ENCODE data around the gene CACNA2D4.

Gene CACNA2D4

DNA sequence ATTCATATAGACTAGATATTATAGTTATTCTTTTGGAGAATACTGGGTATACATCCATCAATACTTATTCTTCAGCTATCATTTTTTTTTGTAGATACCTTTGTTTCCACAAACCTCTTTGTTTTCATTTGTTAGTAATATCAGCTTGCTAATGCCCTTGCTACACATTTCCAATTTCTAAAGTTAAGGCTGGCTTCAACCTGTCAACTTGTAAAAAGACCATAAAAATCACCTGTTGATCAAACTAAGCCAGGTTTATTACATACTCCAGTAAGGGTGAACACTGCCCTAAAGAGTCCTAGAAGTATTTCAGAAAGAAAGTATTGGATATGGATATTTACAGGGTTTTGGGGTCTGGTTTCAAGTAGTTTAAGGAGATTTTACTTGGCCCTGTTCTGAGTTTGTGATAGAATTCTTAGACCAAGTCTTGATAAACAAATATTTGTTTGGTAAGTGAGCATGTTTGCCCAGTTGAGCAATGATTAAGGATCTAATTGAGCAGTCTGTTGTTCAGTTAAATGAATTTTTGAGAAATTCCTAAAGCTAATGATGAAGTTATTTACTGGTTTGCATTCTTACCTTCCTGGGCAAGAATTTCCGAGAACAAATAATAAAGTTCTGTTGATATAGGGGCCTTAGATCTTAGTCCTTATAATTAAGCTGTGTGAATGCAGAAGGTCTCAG is 150.9 kb downstream of the CACNA2D4 start:
- no peak for DNase-seq

DNA sequence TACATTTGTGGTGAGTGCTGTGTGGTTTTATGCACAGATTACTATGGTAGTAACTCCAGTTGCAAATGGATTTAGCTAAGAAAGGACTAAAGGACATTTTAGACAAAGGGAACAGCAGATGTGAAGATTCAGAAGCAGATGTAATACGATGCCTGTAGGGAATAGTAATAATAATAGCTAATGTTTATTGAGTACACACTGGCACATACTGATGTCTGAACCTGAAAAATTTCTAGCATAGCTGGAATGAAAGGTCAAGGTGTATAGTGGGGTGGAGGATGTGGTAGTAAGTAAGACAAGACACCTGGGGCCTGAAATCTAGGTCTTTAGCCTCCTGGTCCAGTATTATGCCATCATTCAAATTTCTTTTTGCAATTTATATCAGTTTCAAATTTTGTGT is 152.3 kb downstream of the CACNA2D4 start:
- DNase-seq: no peak

DNA sequence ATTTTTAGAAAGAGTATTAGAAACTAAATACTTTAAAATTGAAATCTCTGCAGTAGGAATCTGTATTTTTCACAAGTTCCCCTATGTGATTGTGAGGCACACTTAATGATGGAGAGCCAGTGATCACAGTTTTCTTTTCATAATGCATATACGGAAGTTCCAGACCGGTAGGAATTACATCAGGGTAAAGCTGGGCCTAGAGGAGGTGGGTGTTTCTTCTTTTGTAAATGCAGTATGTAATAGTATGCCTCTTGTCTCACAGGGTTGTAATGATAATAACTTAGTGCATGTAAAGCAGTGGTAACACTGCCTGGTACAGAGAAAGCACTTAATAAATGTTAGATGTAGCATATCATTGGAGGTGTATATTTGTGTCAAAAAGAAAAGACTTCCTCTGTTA is 155.3 kb downstream of the CACNA2D4 start:
- DNase-seq: no peak

DNA sequence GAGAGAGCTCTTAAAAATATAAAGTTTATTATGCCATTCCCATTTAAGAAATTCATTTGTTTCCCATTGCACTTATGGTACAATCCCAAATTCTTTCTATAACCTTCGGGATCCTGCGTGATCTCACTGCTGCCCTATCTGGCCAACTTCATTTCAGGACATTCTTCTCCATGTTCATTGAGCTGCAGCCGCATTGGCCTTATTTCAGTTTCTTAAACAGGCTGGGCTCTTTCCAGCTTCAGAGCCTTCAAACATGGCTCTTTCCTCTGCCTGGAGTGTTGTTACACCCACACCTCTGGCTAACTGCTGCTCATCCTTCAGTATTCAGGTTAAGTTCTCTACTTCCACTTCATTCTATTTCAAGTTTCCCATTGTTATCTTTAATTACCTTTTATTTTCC is 156.6 kb downstream of the CACNA2D4 start:
- no peak for DNase-seq

DNA sequence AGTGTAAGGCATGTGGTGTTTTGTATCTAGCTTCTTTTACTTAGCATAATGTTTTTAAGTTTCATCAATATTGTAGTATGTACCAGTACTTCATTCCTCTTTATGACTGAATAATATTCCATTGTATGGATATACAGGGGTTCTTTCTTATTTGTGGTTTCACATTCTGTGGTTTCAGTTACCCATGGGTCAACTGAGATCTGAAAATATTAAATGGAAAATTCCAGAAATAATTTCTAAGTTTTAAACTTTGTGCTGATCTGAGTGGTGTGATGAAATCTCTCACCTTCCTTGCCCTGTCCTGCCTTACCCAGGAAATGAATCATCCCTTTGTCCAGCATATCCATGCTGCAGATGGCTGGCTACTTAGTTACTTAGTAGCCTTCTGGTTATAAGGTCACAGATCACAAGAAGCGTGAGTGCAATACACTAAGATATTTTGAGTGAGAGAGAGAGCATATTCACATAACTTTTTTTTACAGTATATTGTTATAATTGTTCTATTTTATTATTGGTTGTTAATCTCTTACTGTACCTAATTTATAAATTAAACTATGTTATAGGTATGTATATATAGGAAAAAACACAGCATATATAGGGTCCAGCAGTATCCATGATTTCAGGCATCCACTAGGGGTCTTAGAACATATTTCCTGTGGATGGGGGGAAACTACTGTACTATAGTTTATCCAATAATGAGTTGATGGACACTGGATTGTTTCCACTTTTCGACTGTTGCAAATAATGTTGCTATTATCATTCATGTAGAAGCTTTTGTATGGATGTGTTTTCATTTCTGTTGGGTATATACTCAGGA is 157.7 kb downstream of the CACNA2D4 start:
- DNase-seq: no peak

DNA sequence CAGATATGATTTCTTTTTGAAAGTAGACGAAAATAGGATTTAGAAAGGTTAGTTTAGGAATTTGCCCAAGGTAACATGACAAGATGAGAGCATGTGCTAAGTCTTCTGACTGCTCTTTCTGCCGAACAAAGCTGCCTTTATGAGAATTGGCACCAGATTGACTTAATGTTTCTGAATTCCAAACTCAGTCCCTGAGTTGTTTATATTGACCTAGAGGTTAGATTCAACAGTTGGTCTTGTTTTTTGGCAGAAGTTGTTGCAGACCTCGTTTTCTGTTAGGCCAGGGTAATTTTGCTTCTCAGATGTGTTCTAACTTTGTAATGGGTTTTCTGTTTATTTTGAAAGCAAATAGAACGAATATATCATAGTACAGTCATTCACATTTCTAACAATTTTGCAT is 159.6 kb downstream of the CACNA2D4 start:
- DNase-seq: no peak

DNA sequence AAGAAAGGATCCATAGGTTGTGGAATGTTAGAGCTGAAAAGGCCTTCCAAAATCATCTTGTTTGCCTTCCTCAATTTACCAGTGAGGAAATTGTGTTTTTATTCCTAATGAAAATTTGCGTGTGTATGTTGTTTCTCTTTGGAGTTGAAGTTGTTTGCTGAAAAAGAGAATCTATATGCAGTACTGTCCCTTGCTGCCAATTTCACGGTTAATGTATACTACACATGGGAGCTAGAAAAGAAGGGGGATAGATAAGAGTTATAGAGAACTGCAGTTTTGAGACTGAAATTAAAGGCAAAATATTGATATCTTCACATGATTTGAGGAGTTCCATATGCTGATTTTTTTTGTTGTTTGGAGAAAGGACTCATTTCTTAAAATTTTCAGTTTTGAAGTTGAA is 160.1 kb downstream of the CACNA2D4 start:
- no peak for DNase-seq

DNA sequence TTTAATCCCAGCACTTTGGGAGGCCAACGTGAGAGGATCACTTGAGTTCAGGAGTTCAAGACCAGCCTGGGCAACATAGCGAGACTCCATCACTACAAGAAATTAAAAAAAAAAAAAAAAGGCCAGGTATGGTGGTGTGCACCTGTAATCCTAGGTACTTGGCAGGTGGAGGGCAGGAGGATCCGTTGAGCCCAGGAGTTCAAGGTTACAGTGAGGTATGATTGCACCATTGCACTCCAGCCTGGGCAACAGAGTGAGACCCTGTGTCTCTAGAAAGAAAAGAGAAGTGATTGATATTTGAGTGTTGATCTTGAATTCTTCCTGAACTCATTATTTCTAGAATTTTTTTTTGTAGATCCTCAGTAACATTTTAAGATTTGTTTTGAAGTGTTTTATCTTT is 168.2 kb downstream of the CACNA2D4 start:
- DNase-seq: no peak

DNA sequence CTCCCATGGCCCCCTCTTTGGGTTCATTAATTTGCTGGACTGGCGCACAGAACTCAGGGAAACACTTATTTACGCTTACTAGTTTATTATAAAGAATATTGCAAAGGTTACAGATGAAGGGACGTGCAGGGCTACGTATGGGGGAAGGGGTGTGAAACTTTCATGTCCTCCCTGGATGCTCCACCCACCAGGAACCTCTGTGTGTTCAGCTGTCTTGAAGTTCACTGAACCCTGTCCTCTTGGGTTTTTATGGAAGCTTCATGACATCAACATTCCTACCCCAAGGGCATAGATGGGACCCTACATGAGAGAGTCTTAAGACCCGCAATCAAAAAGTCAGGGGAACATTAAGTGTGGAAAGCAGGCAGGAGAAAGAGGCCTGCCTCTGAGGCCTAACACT is 169.4 kb downstream of the CACNA2D4 start:
- DNase-seq: no peak

DNA sequence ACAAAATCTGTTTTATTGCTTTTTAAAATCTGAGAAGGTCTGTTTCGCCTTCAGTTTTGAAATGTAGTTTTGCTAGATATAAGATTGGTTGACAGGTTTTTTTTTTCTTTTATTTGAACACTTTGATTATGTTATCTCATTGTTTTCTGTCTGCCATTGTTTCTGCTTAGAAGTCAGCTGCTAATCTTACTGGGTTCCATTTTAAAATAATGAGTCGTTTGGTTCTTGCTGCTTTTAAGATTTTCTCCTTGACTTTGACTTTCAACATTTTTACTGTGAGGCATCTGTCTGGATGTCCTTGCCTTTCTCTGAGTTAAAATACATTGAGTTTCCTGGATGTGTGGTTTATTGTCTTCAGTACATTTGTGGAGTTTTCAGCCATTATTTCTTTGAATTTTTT is 170.8 kb downstream of the CACNA2D4 start:
- DNase-seq: no peak

DNA sequence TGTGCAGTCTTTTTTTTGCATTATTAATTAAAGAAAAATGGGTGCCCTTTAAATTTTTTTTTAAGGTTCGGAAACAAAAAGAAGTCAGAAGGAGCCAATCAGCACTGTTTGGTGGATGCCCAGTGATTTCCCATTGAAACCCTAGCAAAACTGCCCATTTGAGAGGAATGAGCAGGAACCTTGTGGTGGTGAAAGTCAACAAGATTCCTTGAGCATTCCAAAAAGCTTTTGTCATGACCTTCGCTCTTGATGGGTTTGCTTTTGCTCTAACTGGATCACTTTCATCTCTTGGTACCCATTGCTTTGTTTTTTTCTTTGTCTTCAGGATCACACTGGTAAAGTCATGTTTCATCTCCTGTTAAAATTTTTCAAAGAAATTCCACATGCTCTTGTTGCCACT is 173.5 kb downstream of the CACNA2D4 start:
- no peak for DNase-seq

All from activated CD8-positive, alpha-beta memory T cell treated with anti-CD3 and anti-CD28 coated beads, Interleukin-2, amount 50 U/mL, for 4 hours (primary cell).